Colonic mucosa (tissue), 4 donors: ENCODE results near the gene TAF13. TPM values are rescaled to one million over a fixed set of nuclear protein-coding genes. Genes with fewer than 3 reads are reported as not detected.

Source experiments
- DNase-seq: peaks from one replicate; pipeline ENCODE4 v3.0.0-alpha.2; 2020
- H3K27ac ChIP-seq: fragments of 200-600 bp; one replicate; pipeline ENCODE4 v1.8.0; 2021
- H3K27me3 ChIP-seq: fragments of 200-600 bp; one replicate; pipeline ENCODE4 v1.8.0; 2021
- H3K36me3 ChIP-seq: fragments of 200-600 bp; one replicate; pipeline ENCODE4 v1.8.0; 2021
- H3K4me1 ChIP-seq: fragments of 200-600 bp; one replicate; pipeline ENCODE4 v1.8.0; 2021; ENCODE audit warnings: mild to moderate bottlenecking
- H3K4me3 ChIP-seq: fragments of 200-600 bp; one replicate; pipeline ENCODE4 v1.8.0; 2021
- H3K9ac ChIP-seq, 2 donors: one replicate each; pipeline ENCODE4 v1.7.0; 2013; ENCODE audit warnings: control low read depth in 2 of 2, low read depth in 2 of 2, low read length in 2 of 2
- H3K9me3 ChIP-seq: fragments of 200-600 bp; one replicate; pipeline ENCODE4 v1.8.0; 2021
- intact Hi-C: fragments of 100-400 bp; cut with DNase I; formaldehyde crosslinking; loops from one replicate; pipeline ENCODE4 v1.14.1; 2022
- total RNA-seq, 2 donors: library from RNA; stranded (reverse); fragmentation: NEBNext Ultra II Directional in 1 of 2; extraction: Animal tissue kit (Norgen Biotek cat#: 25700) in 1 of 2; gene quantifications; one replicate each; pipeline ENCODE4 v1.2.1, GENCODE V29; 2021
- TF ChIP-seq, protein P1 (sequence below): fragments of 200-600 bp; IDR thresholded peaks from one replicate; pipeline ENCODE4 v1.8.0; 2022; ENCODE audit warnings: antibody characterized with exemption, mild to moderate bottlenecking
- donor health status: healthy.
- donor health status: DM: no; HTN: no; CAD: no.
- donor health status: DM: no; HTN: no; CAD: no.

The TAF13 gene
- total RNA-seq, 2 donors from 2014 or later: 49.4 to 50.9 TPM

DNA sequence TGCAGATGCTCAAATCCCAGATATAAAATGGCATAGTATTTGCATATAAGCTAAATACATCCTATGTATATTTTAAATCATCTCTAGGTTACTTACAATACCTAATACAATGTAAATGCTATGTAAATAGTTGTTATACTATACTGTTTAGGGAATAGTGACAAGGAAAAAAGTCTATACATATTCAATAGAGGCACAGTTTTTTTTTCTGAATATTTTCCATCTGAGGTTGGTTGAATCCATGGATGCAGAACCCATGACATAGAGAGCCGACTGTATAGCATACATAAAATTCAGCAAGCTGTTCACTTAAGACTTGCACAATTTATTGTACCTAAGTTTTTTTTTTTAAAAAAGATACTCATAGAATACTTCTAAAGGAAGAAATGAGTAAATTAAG is 6.5 kb downstream of the TAF13 start:
- intact Hi-C loops: no loop called here
- Histone ChIP-seq H3K9me3 (no peaks in the 10 kb centered on the region), H3K27me3 (no peaks in the 10 kb centered on the region), H3K36me3 (no peaks in the 10 kb centered on the region), H3K27ac (no peak overlapping the region), H3K9ac (no peak overlapping the region), H3K4me3 (no peak overlapping the region), H3K4me1 (no peaks in the 10 kb centered on the region)
- DNase-seq: no peak
- TF ChIP-seq, protein P1, sequence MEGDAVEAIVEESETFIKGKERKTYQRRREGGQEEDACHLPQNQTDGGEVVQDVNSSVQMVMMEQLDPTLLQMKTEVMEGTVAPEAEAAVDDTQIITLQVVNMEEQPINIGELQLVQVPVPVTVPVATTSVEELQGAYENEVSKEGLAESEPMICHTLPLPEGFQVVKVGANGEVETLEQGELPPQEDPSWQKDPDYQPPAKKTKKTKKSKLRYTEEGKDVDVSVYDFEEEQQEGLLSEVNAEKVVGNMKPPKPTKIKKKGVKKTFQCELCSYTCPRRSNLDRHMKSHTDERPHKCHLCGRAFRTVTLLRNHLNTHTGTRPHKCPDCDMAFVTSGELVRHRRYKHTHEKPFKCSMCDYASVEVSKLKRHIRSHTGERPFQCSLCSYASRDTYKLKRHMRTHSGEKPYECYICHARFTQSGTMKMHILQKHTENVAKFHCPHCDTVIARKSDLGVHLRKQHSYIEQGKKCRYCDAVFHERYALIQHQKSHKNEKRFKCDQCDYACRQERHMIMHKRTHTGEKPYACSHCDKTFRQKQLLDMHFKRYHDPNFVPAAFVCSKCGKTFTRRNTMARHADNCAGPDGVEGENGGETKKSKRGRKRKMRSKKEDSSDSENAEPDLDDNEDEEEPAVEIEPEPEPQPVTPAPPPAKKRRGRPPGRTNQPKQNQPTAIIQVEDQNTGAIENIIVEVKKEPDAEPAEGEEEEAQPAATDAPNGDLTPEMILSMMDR: no peak

DNA sequence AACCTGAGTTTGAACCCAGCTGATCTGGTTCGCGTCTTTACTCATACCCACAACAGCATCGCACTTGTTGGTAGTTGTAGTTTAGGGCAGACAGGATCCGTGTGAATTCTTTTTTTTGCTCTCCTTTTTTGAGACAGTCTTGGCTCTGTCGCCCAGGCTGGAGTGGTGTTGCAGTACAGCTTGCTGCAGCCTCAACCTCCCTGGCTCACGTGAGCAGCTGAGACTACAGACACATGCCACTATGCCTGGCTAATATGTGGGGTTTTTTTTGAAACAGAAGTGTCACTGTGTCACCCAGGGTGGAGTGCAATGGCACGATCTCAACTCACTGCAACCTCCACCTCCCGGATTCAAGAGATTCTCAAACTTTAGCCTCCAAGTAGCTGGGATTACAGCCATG is 7.9 kb downstream of the TAF13 start:
- TF ChIP-seq, protein P1: no peak
- Histone ChIP-seq H3K27me3 (no peaks in the 10 kb centered on the region), H3K9me3 (no peaks in the 10 kb centered on the region), H3K27ac (no peak overlapping the region), H3K9ac (peak overlapping the region in 1 of 2 donors; percentile 35), H3K4me3 (no peak overlapping the region), H3K36me3 (no peaks in the 10 kb centered on the region), H3K4me1 (no peaks in the 10 kb centered on the region)
- DNase-seq: no peak
- intact Hi-C loops: no loop called here

DNA sequence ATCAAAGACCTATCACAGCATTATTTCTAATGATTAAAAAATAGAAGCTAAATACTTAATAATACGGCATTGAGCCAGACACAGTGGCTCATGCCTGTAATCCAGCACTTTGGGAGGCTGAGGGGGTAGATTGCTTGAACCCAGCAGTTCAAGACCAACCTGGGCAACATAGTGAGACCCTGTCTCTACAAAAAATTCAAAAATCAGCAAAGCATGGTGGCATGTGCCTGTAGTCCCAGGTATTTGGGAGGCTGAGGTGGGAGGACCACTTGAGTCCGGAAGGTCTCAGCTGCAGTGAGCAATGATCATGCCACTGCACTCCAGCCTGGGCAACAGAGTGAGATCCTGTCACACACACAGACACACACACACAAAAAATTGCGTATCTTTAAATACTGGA is 10.7 kb downstream of the TAF13 start:
- DNase-seq: no peak
- TF ChIP-seq, protein P1: no peak
- Histone ChIP-seq H3K27me3 (no peaks in the 10 kb centered on the region), H3K27ac (no peak overlapping the region), H3K9me3 (no peaks in the 10 kb centered on the region), H3K9ac (no peak overlapping the region), H3K4me3 (no peak overlapping the region), H3K36me3 (no peaks in the 10 kb centered on the region), H3K4me1 (no peaks in the 10 kb centered on the region)
- intact Hi-C loops: no loop called here

DNA sequence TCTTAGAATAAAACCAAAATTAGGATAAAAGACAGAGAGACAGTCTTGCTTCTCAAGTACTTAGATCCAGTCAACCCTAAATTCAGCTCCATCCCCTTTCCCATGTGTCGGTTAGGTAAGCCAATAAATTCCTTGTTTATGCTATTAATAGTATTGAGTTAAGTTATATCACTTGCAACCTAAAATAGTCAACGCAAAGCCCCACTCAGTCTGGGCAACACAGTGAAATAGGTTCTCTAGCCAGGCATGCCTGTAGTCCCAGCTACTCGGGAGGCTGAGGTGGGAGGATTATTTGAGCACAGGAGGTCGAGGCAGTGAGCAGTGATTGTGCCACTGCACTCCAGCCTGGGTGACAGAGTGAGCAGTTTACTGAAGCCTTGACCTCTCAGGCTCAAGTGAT is 14.6 kb downstream of the TAF13 start:
- Histone ChIP-seq H3K4me3 (no peak overlapping the region), H3K9ac (no peak overlapping the region), H3K27ac (no peak overlapping the region), H3K36me3 (no peaks in the 10 kb centered on the region), H3K9me3 (no peaks in the 10 kb centered on the region), H3K27me3 (no peaks in the 10 kb centered on the region), H3K4me1 (no peaks in the 10 kb centered on the region)
- intact Hi-C loops: no loop called here
- TF ChIP-seq, protein P1: no peak
- no peak for DNase-seq

DNA sequence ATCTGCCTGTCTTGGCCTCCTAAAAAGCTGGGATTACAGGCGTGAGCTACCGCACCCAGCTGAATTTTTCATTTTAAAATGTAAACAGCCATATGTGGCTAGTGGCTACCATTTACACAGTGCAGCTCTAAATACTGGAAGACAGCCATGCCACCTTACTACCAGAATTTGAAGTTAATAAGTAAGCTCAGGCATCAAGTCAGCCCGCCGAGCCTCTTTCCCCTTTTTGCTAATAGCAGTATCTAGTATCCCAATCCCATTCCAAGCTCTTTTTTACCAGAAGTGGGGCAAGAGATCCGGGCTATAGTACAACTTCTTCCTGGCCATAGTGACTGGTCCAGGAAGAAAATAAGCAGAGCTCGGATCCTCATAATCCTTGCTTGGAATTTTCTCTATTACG is 15.1 kb downstream of the TAF13 start:
- Histone ChIP-seq H3K27ac (no peak overlapping the region), H3K4me1 (no peaks in the 10 kb centered on the region)
- DNase-seq: peak; percentile 19

More for the DNA sequence above, 15.1 kb downstream of the TAF13 start:
- H3K9me3 ChIP-seq: no peaks in the 10 kb centered on the region
- intact Hi-C loops: no loop called here
- TF ChIP-seq, protein P1: no peak
- H3K4me3 ChIP-seq: no peak overlapping the region
- H3K36me3 ChIP-seq: no peaks in the 10 kb centered on the region
- no peaks in the 10 kb centered on the region for H3K27me3 ChIP-seq
- no peak overlapping the region for H3K9ac ChIP-seq
